AG08395 (cell line): ENCODE results near the gene MDM4.

ENCODE experiments used
- DNase-seq: peaks from one replicate; pipeline ENCODE4 v3.0.0; 2012; ENCODE audit warnings: mixed read lengths, low spot score

MDM4 gene

DNA sequence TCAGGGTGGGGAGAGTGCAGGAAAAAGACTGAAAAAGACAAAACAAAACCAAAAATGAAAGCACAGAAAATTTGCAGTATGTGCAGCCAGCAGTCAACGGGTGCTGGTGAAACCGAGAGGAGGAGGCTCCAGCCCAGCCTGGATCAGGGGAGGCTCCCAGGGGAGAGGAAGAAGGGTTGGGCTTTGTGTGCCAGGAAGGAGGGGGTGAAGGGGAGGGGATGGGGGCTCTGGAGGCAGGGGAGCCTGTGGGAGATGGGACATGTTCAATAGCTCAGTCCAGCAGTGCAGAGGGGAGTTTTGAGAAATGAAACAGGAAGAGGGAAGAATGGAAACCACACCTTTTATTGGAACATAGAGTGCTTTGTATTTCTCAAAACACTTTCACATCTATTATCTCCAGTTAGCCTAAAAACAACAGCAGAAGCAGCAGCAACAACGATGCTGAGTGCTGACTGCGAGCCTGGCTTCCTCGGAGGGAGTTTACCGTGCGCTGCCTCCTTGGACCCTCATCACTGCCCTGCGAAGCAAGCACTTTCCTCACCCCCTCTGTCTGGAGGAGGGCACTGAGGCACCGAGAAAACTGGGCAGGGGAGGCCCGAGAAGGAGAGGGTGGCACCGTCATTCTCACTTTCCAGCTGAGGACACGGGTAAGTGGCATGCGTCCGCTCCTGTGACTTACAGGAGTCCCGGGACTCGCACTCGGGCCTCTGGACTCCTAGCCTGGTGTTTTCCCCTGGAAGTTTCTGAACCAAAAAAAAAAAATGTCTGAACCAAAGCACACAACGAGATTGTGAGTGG is 62.9 kb downstream of the MDM4 start:
- DNase-seq: peak; percentile 29

DNA sequence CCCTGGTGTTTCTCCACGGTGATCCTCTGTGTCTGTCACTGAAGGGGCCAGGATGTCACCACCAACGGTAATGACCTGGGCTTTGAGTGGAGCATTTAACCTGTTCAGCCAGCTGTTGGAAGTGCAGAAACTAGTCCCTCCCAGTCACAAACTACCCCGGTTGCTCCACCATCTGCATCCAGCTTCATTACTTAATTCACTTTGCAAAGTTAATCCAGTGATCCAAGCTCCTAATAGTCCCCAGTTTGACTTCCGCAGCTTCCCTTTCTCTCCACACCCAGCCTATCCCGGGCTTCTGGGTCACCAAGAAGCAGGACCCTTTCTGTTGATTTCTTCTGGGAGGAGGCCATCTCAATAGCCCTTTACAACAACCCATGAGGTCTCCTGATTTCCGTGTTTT is 63.5 kb downstream of the MDM4 start:
- DNase-seq: no peak

DNA sequence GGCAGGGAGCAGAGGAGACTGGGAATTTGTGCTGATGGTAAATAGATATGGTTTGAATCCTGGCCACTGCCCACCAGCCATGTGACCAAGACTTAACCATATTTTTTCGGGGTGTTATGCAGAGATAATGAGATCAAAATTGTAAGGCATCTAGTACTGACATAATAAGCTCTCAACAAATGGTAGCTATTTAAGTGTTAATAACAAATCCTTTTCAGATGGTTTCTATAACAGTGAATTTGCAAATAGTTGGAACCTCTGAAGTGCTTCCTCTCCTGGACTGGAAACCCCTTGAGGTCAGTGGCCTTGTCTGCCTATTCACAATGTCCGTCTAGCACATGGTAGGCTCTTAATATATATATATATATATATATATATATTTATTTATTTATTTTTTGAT is 64.7 kb downstream of the MDM4 start:
- no peak for DNase-seq

DNA sequence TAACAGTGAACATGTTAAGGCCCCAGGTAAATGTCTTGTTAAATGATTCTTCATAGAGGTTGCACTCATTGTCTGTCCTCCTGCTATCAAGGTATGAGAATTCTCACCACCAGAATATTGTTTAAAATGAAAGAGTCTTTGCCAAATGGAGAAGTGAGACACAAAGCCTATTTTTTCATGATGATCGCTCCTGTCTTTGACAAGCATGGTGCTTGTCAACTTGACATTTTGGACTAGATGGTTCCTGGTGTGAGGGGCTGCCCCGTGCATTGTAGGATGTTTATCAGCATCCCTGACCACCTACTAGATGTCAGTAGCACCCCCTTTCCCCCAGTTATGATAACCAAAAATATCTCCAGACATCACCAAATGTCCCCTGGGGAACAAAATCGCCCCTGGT is 65.6 kb downstream of the MDM4 start:
- DNase-seq: no peak

DNA sequence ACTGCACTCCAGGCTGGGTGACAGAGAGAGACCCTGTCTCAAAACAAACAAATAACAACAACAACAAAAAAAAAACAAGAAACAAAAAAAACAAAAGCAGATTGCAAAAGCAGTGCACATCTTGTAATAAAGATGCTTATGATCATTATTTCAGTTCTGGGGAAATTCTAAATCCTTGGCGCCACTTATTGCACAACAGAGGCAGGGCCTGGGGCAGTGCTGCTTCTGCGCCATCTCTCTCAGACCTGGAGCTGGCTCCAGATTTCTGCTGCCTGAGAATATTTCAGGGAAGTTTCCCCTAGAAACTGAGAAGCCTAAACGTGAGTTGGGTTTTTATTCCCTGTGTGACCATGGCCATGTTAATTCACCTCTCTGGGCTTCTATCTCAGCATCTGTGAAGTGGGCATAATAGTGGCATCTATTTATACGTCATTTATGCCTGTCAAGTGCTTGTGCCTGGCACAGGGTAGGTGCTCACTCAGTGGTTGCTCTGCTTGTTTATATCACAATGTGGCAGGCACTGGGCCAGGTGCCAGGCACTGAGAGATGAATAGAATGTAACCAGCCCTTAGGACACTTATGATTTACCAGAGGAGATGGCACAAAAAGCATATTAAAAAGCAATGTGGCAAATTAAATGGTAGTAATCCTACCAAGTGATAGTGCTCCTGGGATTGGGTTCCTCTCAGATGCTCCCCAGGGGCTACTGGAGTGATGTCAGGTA is 67.9 kb downstream of the MDM4 start:
- no peak for DNase-seq

DNA sequence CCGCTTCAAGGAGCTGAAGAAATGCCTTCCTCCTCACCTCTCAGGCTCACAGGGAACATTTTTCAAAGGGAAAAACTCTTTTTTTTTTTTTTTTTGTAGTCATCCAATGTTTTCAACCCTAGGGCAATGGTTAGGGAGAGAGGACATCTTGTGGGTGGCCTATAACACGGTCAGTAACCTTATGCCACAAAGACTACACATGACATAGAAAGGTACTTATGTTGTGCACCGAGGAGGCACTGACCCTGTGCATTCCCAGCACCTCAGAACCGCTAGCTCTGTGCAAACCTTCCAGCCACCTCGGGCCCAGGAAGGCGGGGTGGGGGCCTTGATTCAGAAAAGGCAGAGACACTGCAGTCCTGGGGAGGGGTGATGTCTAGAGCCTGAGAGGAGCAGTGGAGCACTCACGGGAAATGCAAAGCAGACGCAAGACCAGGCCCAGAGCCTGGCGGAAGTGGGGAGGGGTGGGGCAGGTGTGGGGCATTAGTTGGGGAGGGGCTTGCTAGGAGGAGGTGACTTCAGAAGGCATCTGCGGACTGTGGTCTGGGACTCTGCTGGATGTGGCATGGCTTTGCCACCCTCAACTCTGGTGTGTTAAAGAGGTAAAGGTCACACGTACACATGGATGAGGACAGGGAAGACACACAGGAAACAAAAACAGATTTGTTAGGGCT is 68.6 kb downstream of the MDM4 start:
- no peak for DNase-seq

DNA sequence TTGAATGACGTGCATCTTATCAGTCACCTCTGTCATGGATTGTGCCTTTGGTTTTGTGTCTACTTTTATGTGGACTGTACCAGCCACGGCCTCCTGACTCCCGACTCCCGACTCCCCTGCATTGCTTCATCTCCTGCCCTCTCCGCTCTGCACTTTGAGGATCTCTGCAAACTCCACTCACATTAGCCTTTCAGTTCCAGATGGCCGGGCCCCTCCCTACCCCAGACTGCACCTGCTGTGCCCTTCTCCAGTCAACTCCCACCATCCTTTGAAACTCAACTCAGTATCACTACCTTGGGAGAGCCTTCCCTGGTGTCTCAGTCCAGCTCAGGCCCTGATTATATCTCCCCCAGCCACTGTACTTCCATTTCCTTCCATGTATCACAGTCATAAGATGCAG is 71.4 kb downstream of the MDM4 start:
- no peak for DNase-seq

DNA sequence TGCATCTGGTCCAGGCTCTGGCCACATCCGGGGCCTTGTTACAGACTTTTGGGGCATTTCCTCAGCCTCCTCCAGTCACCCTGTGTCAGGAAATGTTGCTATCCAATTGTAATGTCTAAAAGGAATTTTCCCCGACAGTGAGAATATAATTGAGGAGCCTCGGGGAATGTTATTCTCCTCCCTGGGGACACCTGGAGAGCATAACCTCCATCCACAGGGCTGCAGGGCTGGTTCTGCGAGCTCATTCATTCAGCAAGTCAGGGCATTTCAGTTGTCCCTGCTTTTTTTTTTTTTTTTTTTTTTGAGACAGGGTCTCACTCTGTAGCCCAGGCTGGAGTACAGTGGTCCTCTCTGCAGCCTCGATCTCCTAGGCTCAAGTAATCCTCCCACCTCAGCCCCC is 72.6 kb downstream of the MDM4 start:
- no peak for DNase-seq

DNA sequence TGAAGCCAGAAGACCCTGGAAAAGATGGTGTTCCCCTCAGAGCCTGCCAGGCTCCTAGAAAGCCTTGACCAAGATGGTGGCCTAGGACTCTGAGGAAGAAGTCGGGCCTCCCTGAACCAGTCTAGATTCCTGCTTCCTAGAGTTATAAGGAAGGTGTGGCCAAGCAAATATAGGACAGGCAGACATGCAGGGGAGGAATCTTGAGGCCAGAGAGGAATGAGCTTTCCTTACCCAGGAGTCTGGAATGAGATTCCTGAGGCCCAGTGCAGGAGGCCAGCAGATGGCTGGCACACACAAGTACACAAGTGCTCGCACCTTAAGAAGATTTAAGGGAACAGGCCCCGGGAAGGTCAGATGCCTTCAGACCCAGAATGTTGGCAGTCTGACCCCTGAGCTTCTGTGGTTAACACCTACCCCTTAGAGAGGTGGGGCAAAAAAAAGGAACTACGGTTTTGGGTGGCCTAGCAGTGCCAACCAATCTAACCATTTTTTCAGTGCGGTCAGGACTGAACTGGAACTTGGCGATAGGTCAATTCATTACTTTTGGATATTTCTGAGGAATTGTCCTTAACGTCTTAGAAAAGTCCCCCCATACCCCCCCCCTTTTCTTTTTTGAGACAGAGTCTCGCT is 73.3 kb downstream of the MDM4 start:
- DNase-seq: peak; percentile 54

DNA sequence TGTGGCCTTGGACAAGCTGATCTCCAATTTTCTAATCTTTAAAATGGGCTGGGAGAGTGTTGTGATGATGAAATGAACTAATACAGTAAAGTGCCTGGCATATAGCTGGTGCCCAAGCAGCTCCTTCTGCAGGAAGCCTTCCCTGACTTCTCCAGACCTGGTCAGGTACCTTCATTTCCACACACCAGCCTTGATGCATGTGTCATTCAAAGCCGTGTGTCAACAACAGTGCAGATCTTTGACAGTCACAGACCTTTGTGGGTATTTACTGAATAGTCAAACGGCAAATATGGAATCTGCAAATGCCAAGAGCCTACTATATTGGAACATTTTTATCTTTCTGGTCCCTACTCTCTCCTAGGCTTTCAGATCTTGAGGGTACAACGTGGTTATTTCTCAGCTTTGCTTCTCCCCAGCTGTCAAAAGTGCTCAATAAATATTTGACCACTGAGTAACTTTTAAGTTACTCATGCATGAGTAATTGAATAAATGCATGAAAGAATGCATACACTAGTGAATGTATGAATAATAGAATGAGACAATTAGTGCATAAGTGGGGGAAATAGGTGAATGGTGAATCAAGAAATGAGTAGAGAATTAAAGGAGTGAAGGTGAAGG is 75.4 kb downstream of the MDM4 start:
- DNase-seq: peak; percentile 59

DNA sequence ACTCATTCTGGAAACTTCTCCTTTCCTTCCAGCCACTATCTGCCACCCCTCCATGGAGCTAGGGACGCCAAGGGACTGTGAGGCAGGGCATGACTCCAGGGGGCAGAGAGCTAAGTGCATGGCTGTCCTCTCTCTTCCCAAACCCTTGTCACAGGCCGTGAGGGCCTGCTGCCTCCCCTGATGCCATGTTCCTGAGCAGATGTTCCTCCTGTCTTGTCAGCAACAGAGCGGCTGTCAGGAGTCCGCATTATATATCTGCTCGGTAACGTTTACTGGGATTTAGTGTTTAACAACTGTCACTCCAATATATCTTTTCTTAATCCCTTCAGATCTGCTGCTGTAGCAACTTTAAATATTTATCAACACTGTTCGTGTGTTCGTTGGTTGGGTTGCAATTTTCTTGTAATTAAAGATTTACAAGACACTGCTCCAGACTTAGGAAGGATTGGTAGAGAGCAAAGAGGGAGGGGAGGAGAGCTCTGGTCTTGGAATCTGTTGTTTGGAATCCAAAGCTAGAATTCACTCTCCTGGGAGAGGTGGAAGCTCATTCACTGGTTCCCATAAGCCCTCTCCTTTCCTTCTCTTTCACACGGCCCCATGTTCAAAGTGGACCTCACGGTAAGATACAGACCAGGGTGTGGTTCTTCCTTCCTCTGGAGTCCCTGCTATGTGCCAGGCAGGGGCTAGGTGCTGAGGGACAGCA is 76.2 kb downstream of the MDM4 start:
- DNase-seq: no peak

DNA sequence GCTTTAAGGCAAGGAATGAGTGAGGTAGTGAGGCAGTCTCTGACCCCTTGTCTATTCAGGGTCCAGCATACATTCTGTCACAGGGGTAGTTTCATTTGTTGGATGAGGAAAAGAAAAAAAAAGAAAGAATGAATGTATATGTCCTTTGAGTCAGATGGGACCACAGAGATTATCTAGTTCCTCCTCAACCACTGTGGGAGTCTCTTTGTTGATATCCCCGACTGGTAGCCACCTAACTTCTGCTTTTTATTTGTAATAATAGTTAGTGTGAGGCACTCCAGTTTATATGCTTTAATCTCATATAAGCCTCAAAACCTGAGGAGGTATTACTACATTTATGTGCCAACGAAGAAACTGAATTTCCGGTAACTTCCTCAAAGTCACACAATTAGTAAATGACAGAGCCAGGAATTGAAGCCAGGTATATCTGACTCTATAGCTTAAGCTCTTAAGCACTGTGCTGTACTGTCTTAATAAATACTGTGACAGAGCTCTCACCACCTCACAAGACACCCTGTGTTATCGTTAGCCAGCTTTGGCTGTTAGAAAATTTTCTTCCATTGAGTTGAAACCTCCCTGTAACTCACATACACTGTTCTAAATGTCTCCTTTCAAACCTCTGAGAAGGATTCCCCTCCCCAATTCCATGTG is 82.2 kb downstream of the MDM4 start:
- no peak for DNase-seq

DNA sequence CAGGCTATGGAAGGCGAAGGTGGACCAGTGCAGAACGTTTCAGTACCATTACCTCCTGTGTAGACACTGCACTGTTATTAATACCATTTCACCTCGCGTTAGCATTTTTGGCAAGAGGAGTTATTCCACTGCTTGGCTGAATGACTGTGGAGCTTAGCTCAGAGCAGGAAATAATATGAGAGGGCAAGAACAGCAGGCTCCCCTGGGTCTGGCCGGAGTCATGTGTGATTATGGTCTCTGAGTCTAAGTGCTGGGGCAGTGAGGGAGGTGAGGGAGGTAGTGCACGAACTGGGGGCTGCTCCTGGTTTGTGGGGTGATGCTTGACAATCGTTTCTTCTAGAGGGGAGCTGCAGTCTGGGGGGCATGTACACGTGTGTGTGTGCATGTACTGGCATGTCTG is 82.9 kb downstream of the MDM4 start:
- DNase-seq: no peak

DNA sequence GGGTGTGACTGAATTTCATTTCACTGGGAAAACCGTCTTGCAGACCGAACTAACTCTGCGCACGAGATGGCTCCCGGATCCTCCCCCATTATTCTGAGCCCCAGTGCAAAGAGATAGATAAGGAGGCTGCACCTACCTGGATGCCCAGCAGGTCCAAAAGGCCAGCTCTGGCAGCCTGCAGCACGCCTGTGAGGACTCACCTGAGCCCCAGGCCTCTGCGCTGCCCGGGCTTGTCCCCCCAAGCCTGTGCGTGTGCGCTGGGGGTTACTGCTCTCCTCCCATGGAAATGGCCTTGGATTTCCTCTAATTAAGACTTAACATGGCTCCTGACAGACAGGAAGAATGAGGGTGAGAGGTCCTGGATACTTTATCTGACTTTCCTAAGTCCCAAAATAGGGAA is 83.4 kb downstream of the MDM4 start:
- no peak for DNase-seq

DNA sequence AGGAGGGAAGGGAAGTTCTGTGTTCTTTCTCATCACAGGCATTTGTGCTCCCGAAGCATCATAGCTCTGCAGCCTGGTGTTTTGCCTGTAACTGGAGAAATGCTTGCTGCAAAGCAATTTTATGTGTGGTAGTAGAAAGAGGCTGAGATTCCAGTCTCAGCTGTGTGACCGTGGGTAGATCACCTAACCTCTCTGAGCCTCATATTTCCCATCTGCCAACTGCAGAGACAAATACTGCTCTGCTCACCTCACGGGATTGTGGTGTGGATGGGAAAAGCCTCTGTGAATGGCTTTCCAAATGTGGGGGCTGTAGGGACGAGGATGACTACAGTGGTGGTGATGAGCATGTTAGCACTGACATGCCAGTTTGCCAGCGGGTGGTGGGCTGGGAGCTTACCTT is 84.0 kb downstream of the MDM4 start:
- DNase-seq: no peak

DNA sequence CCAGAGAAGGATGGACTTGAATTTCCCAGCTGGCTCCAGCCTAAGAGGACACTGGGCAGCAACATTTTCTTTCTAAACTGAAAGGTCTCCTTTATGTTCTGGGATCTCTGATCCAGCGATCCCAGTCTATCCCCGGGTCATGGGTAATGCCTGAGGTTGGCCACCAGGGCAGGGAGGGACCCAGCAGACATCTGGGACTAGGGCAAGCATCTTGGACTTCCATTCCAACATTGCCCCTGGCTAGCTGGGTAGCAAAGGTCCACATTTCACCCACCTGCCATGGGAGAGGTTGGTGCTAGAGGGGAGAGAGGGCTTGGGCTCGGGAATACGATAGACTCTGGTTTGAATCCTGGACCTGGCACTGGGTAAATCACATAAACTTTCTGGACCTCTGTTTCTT is 84.8 kb downstream of the MDM4 start:
- no peak for DNase-seq

DNA sequence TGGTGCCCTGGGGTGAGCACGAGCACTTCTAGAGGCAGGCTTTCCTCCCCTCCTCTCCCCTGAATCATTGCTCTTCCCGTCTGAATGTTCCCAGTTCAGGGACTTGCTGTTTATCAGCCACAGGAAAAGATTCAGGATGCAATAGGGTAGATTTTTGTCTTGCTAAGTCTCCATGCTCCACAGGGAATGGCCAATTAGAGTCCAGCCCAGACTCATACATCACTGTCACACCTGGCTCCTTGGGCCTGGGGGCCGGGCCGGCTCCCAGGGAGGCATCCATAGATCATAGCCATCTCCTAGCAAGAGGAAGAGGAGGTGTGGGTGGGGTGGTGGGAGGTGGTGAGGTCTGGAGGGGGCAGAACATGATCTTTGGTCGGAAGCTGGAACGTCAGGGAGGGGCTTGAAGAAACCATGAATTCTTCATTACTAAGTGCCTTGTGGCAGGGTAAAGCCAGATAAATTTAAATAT is 85.9 kb downstream of the MDM4 start:
- DNase-seq: no peak

DNA sequence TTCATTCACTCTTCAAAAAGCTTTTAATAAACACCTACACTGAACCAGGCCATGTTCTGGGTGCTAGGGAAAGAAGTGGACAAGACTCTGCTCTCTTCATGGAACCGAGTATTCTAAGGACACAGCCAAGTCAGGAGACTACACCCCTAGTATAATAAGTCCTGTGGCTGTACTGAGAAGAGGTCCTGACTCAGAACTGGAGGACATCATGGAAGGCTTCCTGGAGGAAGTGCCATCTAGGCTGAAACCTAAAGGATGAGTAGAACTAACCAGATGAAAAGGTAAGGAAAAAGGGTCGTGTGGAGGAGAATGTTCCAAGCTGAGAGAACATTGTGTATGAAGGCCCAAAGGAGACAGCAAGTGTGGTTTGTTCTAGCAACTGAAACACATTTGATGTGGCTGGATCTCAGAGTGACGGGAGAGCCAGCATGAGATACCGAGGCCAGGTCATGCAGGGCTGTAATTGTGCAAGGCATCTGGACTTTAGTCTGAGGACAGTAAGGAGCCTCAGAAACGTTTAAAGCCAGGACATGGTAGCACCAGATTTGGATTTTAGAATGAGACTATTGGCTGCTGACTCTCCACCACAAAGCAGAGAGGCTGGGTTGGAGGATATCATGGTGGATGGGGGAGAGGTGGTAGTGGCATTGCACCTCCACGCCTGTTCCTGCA is 86.8 kb downstream of the MDM4 start:
- no peak for DNase-seq

DNA sequence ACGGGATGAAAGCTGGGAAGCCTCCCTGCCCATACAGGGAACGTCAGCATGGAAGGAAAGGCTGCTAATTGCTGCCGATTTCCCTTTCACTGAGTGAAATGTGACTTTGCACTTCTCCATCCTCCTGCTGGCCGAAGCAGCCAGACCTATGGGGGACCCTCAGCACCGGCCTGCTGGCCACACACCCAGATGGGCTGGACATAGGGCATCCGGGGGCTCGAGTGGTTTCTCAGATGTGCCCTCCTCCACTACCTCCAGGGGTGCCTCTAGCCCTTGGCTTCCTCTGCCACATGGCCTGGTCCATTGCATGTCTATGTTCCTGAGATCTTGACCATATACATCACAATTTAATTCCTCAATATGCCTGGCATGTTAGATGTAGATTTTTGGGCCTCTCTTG is 89.6 kb downstream of the MDM4 start:
- no peak for DNase-seq
